Measurements from ENCODE around the gene IL17RA.

IL17RA gene

DNA sequence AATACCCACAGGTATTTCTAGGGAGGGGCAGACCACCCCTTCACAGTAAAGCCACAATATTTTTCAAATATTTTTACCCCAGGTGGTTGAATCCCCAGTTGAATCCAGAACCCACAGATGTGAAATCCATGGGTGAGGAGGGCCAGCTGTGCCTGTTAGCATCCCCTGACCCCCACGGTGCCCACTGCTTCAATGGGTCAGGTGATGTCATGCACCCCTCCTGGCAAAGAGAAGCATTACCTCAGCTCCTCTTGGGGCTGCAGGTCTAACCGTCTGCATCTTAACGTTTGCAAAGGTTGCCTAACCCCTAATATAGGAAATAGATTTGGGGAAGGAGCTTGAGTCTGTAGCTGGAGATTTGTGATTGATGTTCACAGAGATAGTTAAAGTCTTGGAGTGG lies 24.7 kb upstream of the IL17RA start:
- TF ChIP-seq FOXP2 (optimal IDR thresholded peaks at IDR 0.05; ENCODE audit: borderline replicate concordance, extremely low read depth, extremely low read length, insufficient read depth) (no peak), TAF1 (IDR thresholded peaks at IDR 0.05; ENCODE audit: borderline replicate concordance, insufficient read depth, low read length) (no peak), SIN3A (IDR thresholded peaks at IDR 0.05; ENCODE audit: borderline replicate concordance, insufficient read depth, low read length) (no peak), POLR2AphosphoS5 (IDR thresholded peaks at IDR 0.05; ENCODE audit: low read depth, low read length) (no peak), REST (IDR thresholded peaks at IDR 0.05; ENCODE audit: insufficient read depth in 1 of 2, low read depth in 2 of 2, low read length in 2 of 2) (no peak)

DNA sequence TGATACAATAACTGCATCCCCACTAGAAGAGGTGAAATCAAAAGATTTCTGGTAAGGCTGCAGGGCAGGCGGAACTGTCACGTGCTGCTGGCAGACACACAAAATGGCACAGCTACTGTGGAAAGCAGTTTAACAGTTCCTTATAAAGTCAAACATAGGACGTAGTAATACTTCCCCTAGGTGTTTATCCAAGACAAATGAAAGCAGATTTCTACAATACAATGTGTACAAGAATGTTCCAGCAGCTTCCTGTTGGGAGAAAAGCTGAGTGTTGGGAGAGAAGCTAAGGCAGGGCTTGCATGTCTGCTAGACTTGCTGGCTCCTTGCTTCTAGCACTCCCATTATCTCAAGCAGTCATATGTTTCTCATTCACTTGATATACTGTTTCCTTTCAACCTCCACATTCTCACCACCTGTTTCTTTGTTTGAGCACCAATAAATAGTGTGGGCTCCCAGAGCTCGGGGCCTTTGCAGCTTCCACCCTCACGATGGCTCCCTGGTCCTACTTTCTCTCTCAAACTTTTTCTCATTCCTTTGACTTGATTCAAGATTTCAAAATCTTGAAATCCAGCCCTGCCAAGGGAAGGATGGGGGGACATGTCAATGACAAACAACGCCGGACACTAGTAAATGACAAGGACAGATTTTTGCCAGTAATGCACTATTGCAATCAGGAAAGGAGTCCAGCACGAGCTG lies 21.2 kb upstream of the IL17RA start:
- no peak for TF ChIP-seq REST (IDR thresholded peaks at IDR 0.05; ENCODE audit: insufficient read depth in 1 of 2, low read depth in 2 of 2, low read length in 2 of 2)
- TF ChIP-seq FOXP2 (optimal IDR thresholded peaks at IDR 0.05; ENCODE audit: borderline replicate concordance, extremely low read depth, extremely low read length, insufficient read depth), result no peak
- TF ChIP-seq TAF1 (IDR thresholded peaks at IDR 0.05; ENCODE audit: borderline replicate concordance, insufficient read depth, low read length), result no peak
- TF ChIP-seq SIN3A (IDR thresholded peaks at IDR 0.05; ENCODE audit: borderline replicate concordance, insufficient read depth, low read length), result no peak
- no peak for TF ChIP-seq POLR2AphosphoS5 (IDR thresholded peaks at IDR 0.05; ENCODE audit: low read depth, low read length)

- TF ChIP-seq POLR2AphosphoS5 (IDR thresholded peaks at IDR 0.05; ENCODE audit: low read depth, low read length) (no peak), REST (IDR thresholded peaks at IDR 0.05; ENCODE audit: insufficient read depth in 1 of 2, low read depth in 2 of 2, low read length in 2 of 2) (no peak), TAF1 (IDR thresholded peaks at IDR 0.05; ENCODE audit: borderline replicate concordance, insufficient read depth, low read length) (no peak), SIN3A (IDR thresholded peaks at IDR 0.05; ENCODE audit: borderline replicate concordance, insufficient read depth, low read length) (no peak), FOXP2 (optimal IDR thresholded peaks at IDR 0.05; ENCODE audit: borderline replicate concordance, extremely low read depth, extremely low read length, insufficient read depth) (no peak)
Measured at GRCh38 chr22:17064498-17065100, 20.2 kb upstream of the IL17RA start.

DNA sequence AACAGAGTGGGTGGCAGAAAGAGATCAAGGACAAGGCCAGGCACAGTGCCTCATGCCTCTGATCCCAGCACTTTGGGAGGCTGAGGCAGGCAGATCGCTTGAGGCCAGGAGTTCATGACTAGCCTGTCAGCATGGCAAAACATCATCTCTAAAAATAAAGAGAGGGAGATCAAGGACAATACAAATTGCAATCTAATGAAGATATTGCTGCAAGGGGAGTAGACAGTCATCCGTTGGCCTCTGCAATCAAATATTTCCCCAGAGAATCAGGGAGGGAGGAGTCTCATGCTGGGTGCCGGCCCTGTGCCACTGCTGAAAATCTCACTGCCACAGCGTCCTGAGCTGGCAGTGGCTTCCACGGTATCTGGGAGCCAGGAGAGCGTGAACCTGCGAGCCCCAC lies 19.4 kb upstream of the IL17RA start:
- no peak for TF ChIP-seq TAF1 (IDR thresholded peaks at IDR 0.05; ENCODE audit: borderline replicate concordance, insufficient read depth, low read length)
- TF ChIP-seq SIN3A (IDR thresholded peaks at IDR 0.05; ENCODE audit: borderline replicate concordance, insufficient read depth, low read length), result no peak
- no peak for TF ChIP-seq FOXP2 (optimal IDR thresholded peaks at IDR 0.05; ENCODE audit: borderline replicate concordance, extremely low read depth, extremely low read length, insufficient read depth)
- TF ChIP-seq REST (IDR thresholded peaks at IDR 0.05; ENCODE audit: insufficient read depth in 1 of 2, low read depth in 2 of 2, low read length in 2 of 2), result no peak
- TF ChIP-seq POLR2AphosphoS5 (IDR thresholded peaks at IDR 0.05; ENCODE audit: low read depth, low read length), result no peak
